GM12865 (cell line): ENCODE results near the gene RAPGEF1.

Source experiments
- DNase-seq: peaks from one replicate; pipeline ENCODE4 v3.0.0; 2010; ENCODE audit warnings: low read depth
- H3K4me3 ChIP-seq: 2 replicates; pipeline ENCODE4 v1.5.1; 2011; ENCODE audit warnings: mild to moderate bottlenecking, low read depth, low read length, control low read depth
- TF ChIP-seq, protein P1 (sequence below): IDR thresholded peaks from 2 replicates; pipeline ENCODE4 v1.5.1; 2011; ENCODE audit warnings: low read length, control low read depth, low read depth, inconsistent platforms; ENCODE audit not compliant: insufficient read depth; ENCODE audit errors: missing control alignments

Gene RAPGEF1

DNA sequence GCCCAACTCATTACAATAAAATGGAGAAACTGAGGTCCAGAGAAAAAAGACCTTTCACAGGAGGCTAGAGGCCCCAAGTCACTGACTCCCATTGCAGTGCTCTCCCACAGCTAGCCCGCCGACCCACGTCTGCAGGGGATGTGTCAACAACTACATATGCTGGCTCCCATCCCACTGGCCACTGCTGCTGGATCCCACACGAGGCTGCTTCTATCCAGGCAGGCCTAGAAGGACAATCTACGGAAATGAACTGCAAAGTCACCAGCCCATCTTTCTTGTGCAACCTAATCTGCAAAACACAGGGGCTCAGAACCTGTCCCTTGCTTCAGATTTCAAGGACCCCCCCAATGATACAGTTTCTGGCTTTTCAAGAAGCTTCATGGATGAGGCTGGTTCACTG is 24.0 kb downstream of the RAPGEF1 start:
- TF ChIP-seq, protein P1, sequence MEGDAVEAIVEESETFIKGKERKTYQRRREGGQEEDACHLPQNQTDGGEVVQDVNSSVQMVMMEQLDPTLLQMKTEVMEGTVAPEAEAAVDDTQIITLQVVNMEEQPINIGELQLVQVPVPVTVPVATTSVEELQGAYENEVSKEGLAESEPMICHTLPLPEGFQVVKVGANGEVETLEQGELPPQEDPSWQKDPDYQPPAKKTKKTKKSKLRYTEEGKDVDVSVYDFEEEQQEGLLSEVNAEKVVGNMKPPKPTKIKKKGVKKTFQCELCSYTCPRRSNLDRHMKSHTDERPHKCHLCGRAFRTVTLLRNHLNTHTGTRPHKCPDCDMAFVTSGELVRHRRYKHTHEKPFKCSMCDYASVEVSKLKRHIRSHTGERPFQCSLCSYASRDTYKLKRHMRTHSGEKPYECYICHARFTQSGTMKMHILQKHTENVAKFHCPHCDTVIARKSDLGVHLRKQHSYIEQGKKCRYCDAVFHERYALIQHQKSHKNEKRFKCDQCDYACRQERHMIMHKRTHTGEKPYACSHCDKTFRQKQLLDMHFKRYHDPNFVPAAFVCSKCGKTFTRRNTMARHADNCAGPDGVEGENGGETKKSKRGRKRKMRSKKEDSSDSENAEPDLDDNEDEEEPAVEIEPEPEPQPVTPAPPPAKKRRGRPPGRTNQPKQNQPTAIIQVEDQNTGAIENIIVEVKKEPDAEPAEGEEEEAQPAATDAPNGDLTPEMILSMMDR, result no peak
- DNase-seq, result no peak

DNA sequence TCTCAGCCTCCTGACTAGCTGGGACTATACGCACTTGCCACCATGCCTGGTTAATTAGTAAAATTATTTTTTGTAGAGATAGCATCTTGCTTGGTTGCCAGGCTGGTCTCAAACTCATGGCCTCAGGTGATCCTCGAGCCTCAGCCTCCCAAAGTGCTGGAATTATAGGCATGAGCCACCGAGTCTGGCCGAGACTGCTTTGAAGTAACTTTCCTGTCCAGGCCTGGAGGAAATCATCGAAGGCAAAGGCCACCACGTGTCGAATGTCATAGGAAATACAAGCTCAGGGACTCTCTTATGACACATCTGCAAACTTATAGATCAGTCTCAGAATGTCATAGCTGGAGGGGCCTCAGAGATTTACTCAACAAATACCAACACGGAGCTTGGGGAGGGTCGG is 25.1 kb downstream of the RAPGEF1 start:
- DNase-seq, result no peak
- no peak overlapping the region for H3K4me3 ChIP-seq
- TF ChIP-seq, protein P1, result no peak

More for the DNA sequence above, 24.0 kb downstream of the RAPGEF1 start:
- H3K4me3 ChIP-seq, result no peak overlapping the region

DNA sequence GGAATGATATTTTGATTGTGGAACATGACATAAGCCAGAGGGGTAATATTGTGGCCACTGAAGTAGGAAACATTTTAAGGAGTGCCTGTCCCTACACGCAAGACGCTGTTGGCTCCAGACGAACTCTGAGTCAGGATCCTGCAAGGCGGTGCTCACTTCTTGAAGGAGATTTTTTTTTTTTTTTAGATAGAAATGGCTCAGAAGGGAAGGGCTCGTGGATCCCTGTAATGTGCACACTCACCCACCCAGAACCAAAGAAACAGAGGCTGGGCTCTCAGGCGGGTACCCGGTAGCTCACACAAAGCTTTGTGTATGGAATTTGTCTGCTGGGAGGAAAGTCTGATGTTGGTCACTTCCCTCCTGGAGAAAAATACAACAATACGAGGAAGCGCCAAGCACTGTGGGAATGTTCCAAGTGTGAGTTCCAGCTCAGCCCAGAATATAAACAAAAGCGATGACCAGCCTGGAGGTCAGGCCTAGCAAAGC is 25.7 kb downstream of the RAPGEF1 start:
- TF ChIP-seq, protein P1, result no peak
- DNase-seq, result no peak
- no peak overlapping the region for H3K4me3 ChIP-seq

DNA sequence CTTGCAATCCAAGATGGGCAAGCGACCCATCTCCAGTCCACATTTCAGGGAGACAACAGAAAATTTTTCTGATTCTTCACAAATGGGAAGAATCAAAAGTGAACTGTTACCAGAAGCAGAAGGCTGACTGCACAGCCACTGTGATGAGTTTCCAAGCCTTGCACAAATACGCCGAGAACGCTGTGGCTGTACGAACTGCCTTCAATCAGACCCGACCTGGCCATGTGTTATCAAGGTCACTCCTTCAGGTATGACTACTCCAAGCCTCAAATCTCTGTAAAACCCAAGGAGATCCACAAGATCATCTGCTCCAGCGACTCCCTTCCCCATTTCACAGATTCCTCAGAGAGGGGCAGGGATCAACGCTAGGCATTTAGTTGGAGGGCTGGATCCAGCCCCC is 26.9 kb downstream of the RAPGEF1 start:
- H3K4me3 ChIP-seq, result no peak overlapping the region
- DNase-seq, result no peak
- TF ChIP-seq, protein P1, result no peak

DNA sequence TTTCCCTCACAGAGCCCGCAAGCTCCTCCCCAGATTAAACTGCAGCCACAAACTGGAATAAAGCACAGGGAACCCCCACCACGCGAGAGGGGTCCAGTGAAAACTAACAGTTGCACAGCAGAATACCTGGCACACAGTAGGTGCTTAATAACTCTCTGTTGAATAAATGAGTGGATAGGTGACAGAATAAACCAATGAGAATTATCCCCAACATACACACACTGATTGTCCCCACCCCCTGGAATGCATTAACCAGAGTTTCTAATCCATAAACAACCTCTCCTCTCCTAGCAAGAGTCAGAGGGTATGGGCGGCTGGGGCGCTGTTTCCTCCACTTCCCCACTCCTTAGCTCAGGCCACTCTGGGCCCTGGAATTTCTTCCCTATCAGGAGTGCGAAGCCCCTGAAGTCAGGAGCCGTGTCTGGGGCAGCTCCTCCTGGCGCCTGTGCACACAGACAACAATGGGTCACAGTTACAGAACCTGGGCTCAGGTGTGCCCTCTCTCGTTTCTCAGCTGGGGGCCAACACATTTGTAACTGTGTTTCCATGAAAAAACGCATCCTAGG is 27.6 kb downstream of the RAPGEF1 start:
- DNase-seq, result no peak
- TF ChIP-seq, protein P1, result no peak
- no peak overlapping the region for H3K4me3 ChIP-seq

DNA sequence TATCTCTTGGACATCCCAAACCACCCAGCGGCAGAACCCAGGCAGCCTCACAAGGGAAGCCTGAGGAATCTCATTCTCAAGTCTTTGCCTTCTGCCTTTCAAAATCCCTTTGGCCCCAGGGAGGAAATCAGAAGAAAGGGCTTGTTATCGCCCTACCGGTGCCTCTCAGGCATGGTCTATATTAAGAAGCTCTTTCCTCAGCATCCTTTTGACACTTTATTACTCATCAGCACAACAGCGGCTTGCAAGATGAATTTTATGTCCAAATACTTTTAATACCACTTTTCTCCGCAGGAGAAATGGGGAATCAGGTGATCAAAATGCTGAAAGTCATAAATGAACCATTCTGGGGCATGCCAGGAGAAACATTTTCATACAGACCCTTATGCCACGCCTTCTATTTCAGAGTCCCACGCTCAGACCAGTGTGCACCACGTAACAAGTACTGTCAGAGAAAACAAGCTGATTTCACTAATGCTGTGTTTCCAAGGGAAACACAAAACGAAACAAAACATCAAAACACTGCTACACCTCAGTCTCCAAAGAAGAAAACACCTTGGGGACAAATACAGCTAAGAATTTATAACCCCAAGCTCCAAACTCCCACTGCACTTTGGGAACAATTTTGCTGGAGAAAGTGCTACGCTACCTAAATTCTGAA is 30.0 kb downstream of the RAPGEF1 start:
- TF ChIP-seq, protein P1, result no peak
- DNase-seq, result peak; percentile 87

DNA sequence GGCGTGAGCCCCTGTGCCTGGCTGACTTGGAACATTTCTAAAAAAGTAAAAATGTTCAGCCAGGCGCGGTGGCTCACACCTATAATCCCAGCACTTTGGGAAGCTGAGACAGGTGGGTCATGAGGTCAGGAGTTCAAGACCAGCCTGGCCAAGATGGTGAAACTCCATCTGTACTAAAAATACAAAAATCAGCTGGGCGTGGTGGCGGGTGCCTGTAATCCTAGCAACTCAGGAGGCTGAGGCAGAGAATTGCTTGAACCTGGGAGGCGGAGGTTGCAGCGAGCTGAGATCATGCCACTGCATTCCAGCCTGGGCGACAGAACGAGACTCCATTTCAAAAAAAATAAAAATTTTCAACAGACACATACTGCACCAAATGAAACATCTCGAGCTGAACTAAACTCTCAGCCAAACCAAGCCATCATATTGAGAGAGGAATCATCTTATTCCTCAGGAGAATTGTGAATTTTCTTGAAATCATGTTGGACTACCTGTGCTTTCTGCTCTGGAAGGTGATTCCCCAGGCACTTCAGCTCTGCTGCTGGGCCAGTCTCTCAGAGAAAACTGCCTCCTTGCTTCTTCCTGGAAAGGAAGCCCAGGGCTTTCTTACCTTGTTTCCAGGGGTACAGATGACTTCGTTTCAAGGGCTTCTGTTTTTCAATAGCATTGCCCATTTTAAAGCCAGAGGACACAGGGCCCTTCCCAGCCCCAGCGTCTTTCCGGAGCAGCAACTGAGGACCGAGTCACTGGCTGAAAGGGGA is 30.7 kb downstream of the RAPGEF1 start:
- peak; percentile 17 for DNase-seq
- peak overlapping the region; percentile 61 for H3K4me3 ChIP-seq

More for the DNA sequence above, 30.0 kb downstream of the RAPGEF1 start:
- peak overlapping the region; percentile 61 for H3K4me3 ChIP-seq
